Colonic mucosa (tissue), 4 donors: Measurements from ENCODE around the gene NBEA. TPM values are rescaled to one million over a fixed set of nuclear protein-coding genes. Genes with fewer than 3 reads are reported as not detected.

ENCODE experiments used
- DNase-seq: peaks from one replicate; pipeline ENCODE4 v3.0.0-alpha.2; 2020
- H3K27ac ChIP-seq: fragments of 200-600 bp; one replicate; pipeline ENCODE4 v1.8.0; 2021
- H3K27me3 ChIP-seq: fragments of 200-600 bp; one replicate; pipeline ENCODE4 v1.8.0; 2021
- H3K36me3 ChIP-seq: fragments of 200-600 bp; one replicate; pipeline ENCODE4 v1.8.0; 2021
- H3K4me1 ChIP-seq: fragments of 200-600 bp; one replicate; pipeline ENCODE4 v1.8.0; 2021; ENCODE audit warnings: mild to moderate bottlenecking
- H3K4me3 ChIP-seq: fragments of 200-600 bp; one replicate; pipeline ENCODE4 v1.8.0; 2021
- H3K9ac ChIP-seq, 2 donors: one replicate each; pipeline ENCODE4 v1.7.0; 2013; ENCODE audit warnings: control low read depth in 2 of 2, low read depth in 2 of 2, low read length in 2 of 2
- H3K9me3 ChIP-seq: fragments of 200-600 bp; one replicate; pipeline ENCODE4 v1.8.0; 2021
- intact Hi-C: fragments of 100-400 bp; cut with DNase I; formaldehyde crosslinking; loops from one replicate; pipeline ENCODE4 v1.14.1; 2022
- total RNA-seq, 2 donors: library from RNA; stranded (reverse); fragmentation: NEBNext Ultra II Directional in 1 of 2; extraction: Animal tissue kit (Norgen Biotek cat#: 25700) in 1 of 2; gene quantifications; one replicate each; pipeline ENCODE4 v1.2.1, GENCODE V29; 2021
- TF ChIP-seq, protein P1 (sequence below): fragments of 200-600 bp; IDR thresholded peaks from one replicate; pipeline ENCODE4 v1.8.0; 2022; ENCODE audit warnings: antibody characterized with exemption, mild to moderate bottlenecking
- donor health status: healthy.
- donor health status: DM: no; HTN: no; CAD: no.
- donor health status: DM: no; HTN: no; CAD: no.

NBEA gene
- total RNA-seq, 2 donors from 2014 or later, result 1.9 to 5.5 TPM

DNA sequence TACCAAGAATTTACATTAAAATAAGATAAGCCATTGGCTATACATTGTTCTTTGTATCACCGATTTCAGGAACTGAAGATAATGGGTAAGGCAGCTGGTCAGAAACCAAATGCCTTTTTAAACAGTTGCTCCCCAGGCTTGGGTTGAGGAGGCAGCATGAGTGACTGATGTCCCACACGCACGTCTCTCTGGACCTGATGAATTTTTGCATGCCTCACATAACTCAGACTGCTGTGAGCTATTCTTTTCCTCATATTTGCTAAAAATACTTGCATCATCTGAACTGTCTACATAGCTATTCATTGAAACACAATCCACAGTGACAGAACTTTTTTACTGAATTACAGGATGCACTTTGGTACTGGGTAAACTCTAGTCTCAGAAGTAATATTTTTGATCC lies 658.1 kb downstream of the NBEA start:
- Histone ChIP-seq H3K36me3 (no peaks in the 10 kb centered on the region), H3K27me3 (no peaks in the 10 kb centered on the region), H3K4me1 (no peaks in the 10 kb centered on the region), H3K27ac (no peak overlapping the region), H3K9ac (no peak overlapping the region), H3K9me3 (no peaks in the 10 kb centered on the region), H3K4me3 (no peak overlapping the region)
- DNase-seq, result no peak
- TF ChIP-seq, protein P1, sequence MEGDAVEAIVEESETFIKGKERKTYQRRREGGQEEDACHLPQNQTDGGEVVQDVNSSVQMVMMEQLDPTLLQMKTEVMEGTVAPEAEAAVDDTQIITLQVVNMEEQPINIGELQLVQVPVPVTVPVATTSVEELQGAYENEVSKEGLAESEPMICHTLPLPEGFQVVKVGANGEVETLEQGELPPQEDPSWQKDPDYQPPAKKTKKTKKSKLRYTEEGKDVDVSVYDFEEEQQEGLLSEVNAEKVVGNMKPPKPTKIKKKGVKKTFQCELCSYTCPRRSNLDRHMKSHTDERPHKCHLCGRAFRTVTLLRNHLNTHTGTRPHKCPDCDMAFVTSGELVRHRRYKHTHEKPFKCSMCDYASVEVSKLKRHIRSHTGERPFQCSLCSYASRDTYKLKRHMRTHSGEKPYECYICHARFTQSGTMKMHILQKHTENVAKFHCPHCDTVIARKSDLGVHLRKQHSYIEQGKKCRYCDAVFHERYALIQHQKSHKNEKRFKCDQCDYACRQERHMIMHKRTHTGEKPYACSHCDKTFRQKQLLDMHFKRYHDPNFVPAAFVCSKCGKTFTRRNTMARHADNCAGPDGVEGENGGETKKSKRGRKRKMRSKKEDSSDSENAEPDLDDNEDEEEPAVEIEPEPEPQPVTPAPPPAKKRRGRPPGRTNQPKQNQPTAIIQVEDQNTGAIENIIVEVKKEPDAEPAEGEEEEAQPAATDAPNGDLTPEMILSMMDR, result no peak
- intact Hi-C loops, result no loop called here

DNA sequence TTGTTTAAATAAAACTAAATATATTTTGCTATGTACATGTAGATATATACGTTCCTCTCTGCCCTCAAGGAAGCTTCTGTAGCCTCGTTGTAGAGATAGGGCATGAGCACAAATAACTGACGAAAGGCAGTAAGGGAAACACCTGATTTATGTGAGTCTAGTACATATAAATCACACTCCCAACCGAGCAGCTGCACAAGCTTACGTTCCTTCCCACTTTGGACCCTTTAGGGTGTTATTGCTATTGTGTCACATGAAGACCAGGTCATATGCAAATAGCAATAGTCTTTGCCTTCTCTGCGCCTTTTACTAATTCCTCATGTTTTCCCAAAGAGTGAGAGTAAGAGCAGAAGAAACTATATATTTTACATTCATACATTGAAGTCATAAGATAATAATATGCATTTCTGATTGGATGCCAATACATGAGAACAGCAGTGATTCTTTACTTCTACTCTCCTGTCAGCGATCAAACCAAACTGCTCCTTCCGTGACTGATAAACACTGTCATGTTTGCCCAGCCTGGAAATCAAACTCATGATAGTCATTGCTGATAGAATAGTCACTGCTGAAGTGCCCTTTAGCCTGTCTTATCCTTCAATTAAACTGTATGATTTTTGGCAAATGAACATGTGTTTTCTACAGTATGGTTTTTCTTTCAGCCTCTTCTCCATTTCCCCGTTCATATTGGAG lies 661.7 kb downstream of the NBEA start:
- intact Hi-C loops, result no loop called here
- Histone ChIP-seq H3K36me3 (no peaks in the 10 kb centered on the region), H3K9ac (no peak overlapping the region), H3K27ac (no peak overlapping the region), H3K9me3 (no peaks in the 10 kb centered on the region), H3K27me3 (no peaks in the 10 kb centered on the region), H3K4me1 (no peaks in the 10 kb centered on the region), H3K4me3 (no peak overlapping the region)
- TF ChIP-seq, protein P1, result no peak
- DNase-seq, result no peak

DNA sequence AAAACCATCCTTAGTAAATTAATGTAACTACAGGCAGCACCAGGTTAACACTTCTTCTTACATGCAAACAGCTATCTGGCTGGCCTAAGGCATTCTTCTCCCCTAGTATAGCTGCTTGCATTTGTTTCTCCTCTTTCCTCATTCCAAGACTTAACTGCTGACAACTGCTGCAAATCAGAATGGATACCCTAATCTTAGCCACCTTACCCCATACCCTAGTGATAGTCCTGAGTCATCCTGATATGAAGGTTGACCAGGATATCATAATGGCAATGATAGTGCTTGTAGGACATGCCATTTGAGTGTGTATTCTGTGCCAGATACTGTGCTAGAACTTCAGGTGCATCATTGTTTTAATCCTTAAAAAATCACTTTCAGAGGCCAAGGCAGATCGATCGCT lies 672.6 kb downstream of the NBEA start:
- Histone ChIP-seq H3K9me3 (no peaks in the 10 kb centered on the region), H3K27ac (no peak overlapping the region), H3K27me3 (no peaks in the 10 kb centered on the region), H3K36me3 (no peaks in the 10 kb centered on the region), H3K9ac (no peak overlapping the region), H3K4me3 (no peak overlapping the region), H3K4me1 (no peaks in the 10 kb centered on the region)
- no peak for DNase-seq
- intact Hi-C loops, result no loop called here
- TF ChIP-seq, protein P1, result no peak

DNA sequence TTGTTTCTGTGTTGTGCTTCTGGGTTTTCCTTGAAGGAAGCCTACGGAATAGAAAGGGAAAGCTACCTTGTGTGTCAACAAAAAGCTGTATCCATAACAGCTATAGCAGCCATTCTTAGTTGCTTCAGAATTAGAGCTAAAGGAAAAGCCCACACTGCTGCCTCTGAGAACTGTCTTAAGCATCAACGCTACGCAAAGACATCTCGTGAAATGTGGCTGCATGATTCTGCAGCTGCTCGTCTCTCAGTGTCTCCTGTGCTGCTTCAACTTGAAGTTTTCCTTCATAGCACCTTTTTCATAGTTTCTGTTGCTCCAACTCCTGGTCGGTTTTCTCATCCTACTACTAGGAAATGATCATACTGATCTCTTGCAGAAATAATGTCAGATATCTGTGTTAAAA lies 675.4 kb downstream of the NBEA start:
- H3K9ac ChIP-seq, result no peak overlapping the region
- H3K4me3 ChIP-seq, result no peak overlapping the region
- intact Hi-C loops, result no loop called here
- no peaks in the 10 kb centered on the region for H3K9me3 ChIP-seq
- TF ChIP-seq, protein P1, result no peak
- H3K4me1 ChIP-seq, result no peaks in the 10 kb centered on the region
- DNase-seq, result no peak
- no peak overlapping the region for H3K27ac ChIP-seq
- H3K36me3 ChIP-seq, result no peaks in the 10 kb centered on the region
- H3K27me3 ChIP-seq, result no peaks in the 10 kb centered on the region

DNA sequence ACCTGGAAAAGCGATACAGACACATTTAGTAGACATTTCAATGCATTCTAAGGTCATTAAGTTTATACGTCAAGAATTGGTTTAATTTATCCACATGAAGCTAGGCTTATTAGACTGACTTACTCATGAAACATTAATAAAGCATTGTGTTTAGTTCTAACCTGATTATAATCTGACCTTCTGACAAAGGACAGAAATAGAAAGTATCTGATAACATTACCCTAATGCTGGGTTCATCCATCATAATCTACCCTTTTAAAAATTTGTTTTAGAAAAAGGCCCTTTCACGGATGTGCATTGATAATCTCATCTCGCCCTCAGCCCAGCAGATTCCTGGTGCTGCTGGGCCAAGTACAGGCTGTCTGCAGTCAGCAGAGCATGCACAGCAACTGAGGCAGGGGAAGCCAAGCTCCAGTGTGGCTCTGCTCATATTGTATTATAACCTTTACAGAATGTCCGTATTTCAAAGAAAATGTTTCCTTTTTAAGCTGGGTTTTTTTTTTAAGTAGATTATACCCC lies 676.6 kb downstream of the NBEA start:
- Histone ChIP-seq H3K36me3 (no peaks in the 10 kb centered on the region), H3K9ac (no peak overlapping the region), H3K4me3 (no peak overlapping the region), H3K4me1 (no peaks in the 10 kb centered on the region), H3K27ac (no peak overlapping the region), H3K9me3 (no peaks in the 10 kb centered on the region), H3K27me3 (no peaks in the 10 kb centered on the region)
- TF ChIP-seq, protein P1, result no peak
- DNase-seq, result no peak
- intact Hi-C loops, result no loop called here
